CD14-positive monocyte (primary cell): ENCODE measurements around the gene WFS1. TPM values are rescaled to one million over a fixed set of nuclear protein-coding genes. Genes with fewer than 3 reads are reported as not detected.

Experiments
- DNase-seq, 3 donors: peaks; one replicate each; pipeline ENCODE4 v3.0.0-alpha.2; 2011 to 2022
- H2AFZ ChIP-seq: 2 replicates; pipeline ENCODE4 v1.6.0; 2012; ENCODE audit warnings: mild to moderate bottlenecking, low read depth, low read length, inconsistent platforms; ENCODE audit not compliant: insufficient read depth, poor library complexity, severe bottlenecking
- H3K27ac ChIP-seq, 2 donors: 1 replicate in 1 of 2; 2 replicates in 1 of 2; pipeline ENCODE4 v1.5.1; 2012 to 2013; ENCODE audit warnings: low read length in 2 of 2, control low read depth in 1 of 2, inconsistent platforms in 1 of 2, low read depth in 1 of 2, mild to moderate bottlenecking in 1 of 2
- H3K27me3 ChIP-seq, 2 donors: one replicate each; pipeline versions ENCODE4 v1.6.0 to v1.6.1; 2011 to 2013; ENCODE audit warnings: low read length in 2 of 2; ENCODE audit not compliant: control insufficient read depth in 2 of 2, insufficient read depth in 2 of 2
- H3K36me3 ChIP-seq, 2 donors: replicated peaks in 1 of 2; 1 replicate in 1 of 2; 2 replicates in 1 of 2; pipeline versions ENCODE4 v1.5.1 to v1.6.1; 2012 to 2013; ENCODE audit warnings: low read length in 2 of 2, control low read depth in 1 of 2, inconsistent platforms in 1 of 2, mild to moderate bottlenecking in 1 of 2; ENCODE audit not compliant: insufficient read depth in 2 of 2, control insufficient read depth in 1 of 2
- H3K4me1 ChIP-seq, 2 donors: 1 replicate in 1 of 2; 2 replicates in 1 of 2; pipeline versions ENCODE4 v1.5.1 to v1.6.1; 2012 to 2013; ENCODE audit warnings: low read length in 2 of 2, control low read depth in 1 of 2, inconsistent platforms in 1 of 2, mild to moderate bottlenecking in 1 of 2, moderate library complexity in 1 of 2; ENCODE audit not compliant: insufficient read depth in 2 of 2, control insufficient read depth in 1 of 2
- H3K4me2 ChIP-seq: replicated peaks from 2 replicates; pipeline ENCODE3; 2012; ENCODE audit warnings: low read length, moderate library complexity, mild to moderate bottlenecking; ENCODE audit not compliant: poor library complexity, severe bottlenecking; ENCODE audit errors: extremely low read depth
- H3K4me3 ChIP-seq, 3 experiments: fragments of 200-600 bp in 1 of 3; sonication (generic) in 1 of 3; replicated peaks in 1 of 3; 1 replicate in 2 of 3; 2 replicates in 1 of 3; pipeline ENCODE4 v1.5.1; 2011 to 2013; ENCODE audit warnings: low read length in 3 of 3, mild to moderate bottlenecking in 3 of 3, control low read depth in 2 of 3, low read depth in 2 of 3, inconsistent platforms in 1 of 3, moderate library complexity in 1 of 3
- H3K79me2 ChIP-seq: 2 replicates; pipeline ENCODE4 v1.6.0; 2012; ENCODE audit warnings: mild to moderate bottlenecking, control low read depth, inconsistent platforms, low read length, moderate library complexity; ENCODE audit not compliant: insufficient read depth
- H3K9ac ChIP-seq: 2 replicates; pipeline ENCODE4 v1.6.0; 2017; ENCODE audit warnings: low read length, mild to moderate bottlenecking; ENCODE audit not compliant: insufficient read depth, poor library complexity, severe bottlenecking
- H3K9me3 ChIP-seq, 2 donors: replicated peaks in 1 of 2; 1 replicate in 1 of 2; 2 replicates in 1 of 2; pipeline versions ENCODE4 v1.5.1 to v1.6.1; 2012 to 2013; ENCODE audit warnings: low read length in 2 of 2, control low read depth in 1 of 2; ENCODE audit not compliant: control insufficient read depth in 1 of 2, insufficient read depth in 1 of 2
- H4K20me1 ChIP-seq: 2 replicates; pipeline ENCODE4 v1.6.0; 2012; ENCODE audit warnings: mild to moderate bottlenecking, low read length, control low read depth, moderate library complexity; ENCODE audit not compliant: insufficient read depth
- H3K27ac Mint-ChIP-seq, 7 donors: one replicate each; pipeline ENCODE4 v1.8.0; 2020; ENCODE audit warnings: mild to moderate bottlenecking in 7 of 7, mixed read lengths in 7 of 7, moderate library complexity in 6 of 7, inconsistent platforms in 2 of 7
- H3K27me3 Mint-ChIP-seq, 3 donors: one replicate each; pipeline ENCODE4 v1.8.0; 2021 to 2022; ENCODE audit warnings: low read depth in 3 of 3, mild to moderate bottlenecking in 3 of 3, mixed read lengths in 3 of 3, moderate library complexity in 3 of 3, inconsistent platforms in 1 of 3
- H3K36me3 Mint-ChIP-seq, 2 donors: one replicate each; pipeline ENCODE4 v1.8.0; 2020; ENCODE audit warnings: mixed read lengths in 2 of 2, inconsistent platforms in 1 of 2, mild to moderate bottlenecking in 1 of 2
- H3K4me1 Mint-ChIP-seq: one replicate; pipeline ENCODE4 v1.8.0; 2020; ENCODE audit warnings: mild to moderate bottlenecking, mixed read lengths
- H3K4me3 Mint-ChIP-seq, 2 donors: one replicate each; pipeline ENCODE4 v1.8.0; 2020; ENCODE audit warnings: mild to moderate bottlenecking in 2 of 2, mixed read lengths in 2 of 2, moderate library complexity in 1 of 2
- H3K9me3 Mint-ChIP-seq, 7 donors: one replicate each; pipeline ENCODE4 v1.8.0; 2020 to 2022; ENCODE audit warnings: mixed read lengths in 7 of 7, mild to moderate bottlenecking in 6 of 7, moderate library complexity in 6 of 7, inconsistent platforms in 2 of 7
- CTCF ChIP-seq: fragments of 200-600 bp; IDR thresholded peaks from one replicate; pipeline ENCODE4 v1.8.0; 2022; ENCODE audit warnings: antibody characterized with exemption, mild to moderate bottlenecking
- WGBS: methylation state at CpG from one replicate; pipeline ENCODE4 v1.1.5; 2013; ENCODE audit warnings: missing lambda C conversion rate; ENCODE audit not compliant: insufficient coverage; 5-methylcytosine and 5-hydroxymethylcytosine counted together
- intact Hi-C, 2 donors: fragments of 100-400 bp; cut with micrococcal nuclease; formaldehyde crosslinking; loops; one replicate each; pipeline versions ENCODE4 v1.15.0 to v1.15.1; 2023
- polyA plus RNA-seq, 3 donors: library from polyadenylated mRNA; depleted of rRNA in 1 of 3; unstranded in 2 of 3; stranded (reverse) in 1 of 3; fragments of 300-500 nt in 2 of 3; fragments of >200 nt in 1 of 3; fragmentation: Illumina TruSeq in 2 of 3; gene quantifications; 1 replicate in 2 of 3; 2 replicates in 1 of 3; pipeline ENCODE4 v1.2.3, GENCODE V29; 2012 to 2021

WFS1 gene
- polyA plus RNA-seq, 3 donors: 0.39 to 1.8 (median 0.93) TPM

GRCh38 chr4:6316461-6317003 lies 46.9 kb downstream of the WFS1 start:
- peaks cover 6 to 12% (median 10%) of the 10 kb centered on the region in 3 donors for H3K27me3 Mint-ChIP-seq

GRCh38 chr4:6318206-6318605 lies 48.6 kb downstream of the WFS1 start:
- Mint-ChIP-seq H3K9me3 (peaks cover 0 to 9% (median 2%) of the 10 kb centered on the region in 7 donors), H3K27ac (no peak overlapping the region), H3K36me3 (no peaks in the 10 kb centered on the region), H3K4me3 (no peak overlapping the region), H3K4me1 (no peaks in the 10 kb centered on the region), H3K27me3 (peaks cover 11 to 14% (median 14%) of the 10 kb centered on the region in 3 donors)
- H4K20me1 ChIP-seq: no peaks in the 10 kb centered on the region
- intact Hi-C loops: no loop called here
- H3K4me3 ChIP-seq: no peak overlapping the region
- H3K27ac ChIP-seq: no peak overlapping the region
- no peaks in the 10 kb centered on the region for H3K27me3 ChIP-seq
- no peak for DNase-seq
- no peaks in the 10 kb centered on the region for H3K79me2 ChIP-seq
- no peaks in the 10 kb centered on the region for H3K9me3 ChIP-seq
- no peak overlapping the region for H3K4me2 ChIP-seq
- H3K9ac ChIP-seq: no peak overlapping the region
- no peaks in the 10 kb centered on the region for H3K4me1 ChIP-seq
- TF ChIP-seq CTCF: no peak
- H2AFZ ChIP-seq: no peak overlapping the region
- 87% methylated on average over 4 of the region's 12 CpGs for WGBS
- no peaks in the 10 kb centered on the region for H3K36me3 ChIP-seq

More at GRCh38 chr4:6316461-6317003, 46.9 kb downstream of the WFS1 start:
- no peak for TF ChIP-seq CTCF
- Mint-ChIP-seq H3K36me3 (no peaks in the 10 kb centered on the region), H3K9me3 (peaks cover 0 to 6% (median 0%) of the 10 kb centered on the region in 7 donors), H3K27ac (no peak overlapping the region), H3K4me1 (no peaks in the 10 kb centered on the region), H3K4me3 (no peak overlapping the region)
- H3K9ac ChIP-seq: no peak overlapping the region
- H3K36me3 ChIP-seq: no peaks in the 10 kb centered on the region
- H3K4me1 ChIP-seq: no peaks in the 10 kb centered on the region
- no peaks in the 10 kb centered on the region for H3K79me2 ChIP-seq
- WGBS: 28% methylated on average over 2 of the region's 6 CpGs
- H3K27me3 ChIP-seq: no peaks in the 10 kb centered on the region
- H3K4me3 ChIP-seq: no peak overlapping the region
- H2AFZ ChIP-seq: no peak overlapping the region
- no peak for DNase-seq
- intact Hi-C loops: no loop called here
- no peaks in the 10 kb centered on the region for H4K20me1 ChIP-seq
- H3K4me2 ChIP-seq: no peak overlapping the region
- no peaks in the 10 kb centered on the region for H3K9me3 ChIP-seq
- H3K27ac ChIP-seq: no peak overlapping the region
